Stimulated activated CD4-positive, alpha-beta T cell treated with anti-CD3 and anti-CD28 coated beads, Interleukin-15, amount 100 ng/mL, for 1 hour (primary cell): Measurements from ENCODE around the gene PLEKHA7.

Experiments
- DNase-seq, 2 donors: peaks; one replicate each; pipeline ENCODE4 v3.0.0-alpha.2; 2020; ENCODE audit warnings: low read depth in 1 of 2, low spot score in 1 of 2

PLEKHA7 gene

DNA sequence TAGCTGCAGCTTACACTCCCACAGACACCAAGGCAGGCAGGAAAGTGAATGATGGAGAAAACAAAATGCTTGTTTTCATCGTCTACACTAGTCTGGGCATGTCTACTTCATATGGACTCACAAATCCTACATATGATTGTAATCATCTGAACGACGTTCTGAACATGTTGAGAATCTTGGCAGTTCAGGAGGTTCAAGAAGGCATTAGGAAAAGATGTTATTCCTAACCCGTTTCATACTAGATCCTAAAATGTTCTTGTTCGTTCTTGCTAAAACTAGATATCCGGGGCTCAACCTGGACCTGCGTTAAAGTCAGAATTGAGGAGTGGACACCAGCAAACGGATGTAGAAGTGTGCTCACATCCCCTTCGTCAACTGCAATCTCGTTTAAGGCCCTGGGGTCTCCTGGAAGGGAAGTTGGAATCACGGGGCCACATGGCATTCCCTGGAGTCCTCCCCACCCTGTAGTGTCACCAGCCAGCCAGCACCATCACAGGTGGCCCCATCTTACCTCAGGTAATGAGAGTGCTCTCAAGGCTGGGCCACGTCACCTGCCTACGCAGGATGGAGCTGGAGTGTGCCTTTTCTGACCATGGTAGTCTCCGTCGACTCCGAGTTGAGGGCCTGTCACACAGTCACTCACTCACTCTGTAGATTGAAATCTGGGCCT is 238.5 kb downstream of the PLEKHA7 start:
- DNase-seq: no peak

DNA sequence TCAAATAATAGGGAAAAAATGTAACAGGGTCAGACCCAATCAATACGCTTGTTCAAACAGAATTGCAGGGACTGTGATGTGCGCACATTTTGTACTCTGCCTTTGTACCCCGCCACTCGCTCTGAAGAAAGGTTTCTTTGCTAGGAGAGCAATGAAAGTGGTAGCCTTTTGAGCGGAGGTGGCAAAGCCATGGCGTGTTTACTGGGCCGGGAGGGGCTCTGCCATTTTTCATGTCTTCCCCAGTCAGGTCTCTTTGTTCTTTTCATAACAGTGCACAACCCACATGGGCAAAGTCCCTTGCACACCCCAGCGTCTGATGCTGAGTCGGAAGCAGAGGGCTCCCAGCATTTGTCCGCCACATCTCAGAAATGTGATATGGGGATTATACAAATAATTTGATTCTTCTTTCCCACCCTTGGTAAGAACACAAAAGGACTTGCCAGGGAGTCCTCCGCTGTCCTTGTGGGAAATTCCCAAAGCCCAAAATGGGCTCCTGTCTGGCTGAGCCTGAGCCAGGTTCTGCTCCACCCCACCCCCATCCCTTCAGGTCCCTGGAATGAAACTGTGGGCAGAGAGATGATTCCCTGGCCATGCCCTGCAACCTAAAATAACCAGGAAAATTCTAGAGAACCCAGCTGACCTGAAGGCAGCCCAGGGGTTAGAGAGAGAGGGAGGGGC is 239.1 kb downstream of the PLEKHA7 start:
- no peak for DNase-seq

DNA sequence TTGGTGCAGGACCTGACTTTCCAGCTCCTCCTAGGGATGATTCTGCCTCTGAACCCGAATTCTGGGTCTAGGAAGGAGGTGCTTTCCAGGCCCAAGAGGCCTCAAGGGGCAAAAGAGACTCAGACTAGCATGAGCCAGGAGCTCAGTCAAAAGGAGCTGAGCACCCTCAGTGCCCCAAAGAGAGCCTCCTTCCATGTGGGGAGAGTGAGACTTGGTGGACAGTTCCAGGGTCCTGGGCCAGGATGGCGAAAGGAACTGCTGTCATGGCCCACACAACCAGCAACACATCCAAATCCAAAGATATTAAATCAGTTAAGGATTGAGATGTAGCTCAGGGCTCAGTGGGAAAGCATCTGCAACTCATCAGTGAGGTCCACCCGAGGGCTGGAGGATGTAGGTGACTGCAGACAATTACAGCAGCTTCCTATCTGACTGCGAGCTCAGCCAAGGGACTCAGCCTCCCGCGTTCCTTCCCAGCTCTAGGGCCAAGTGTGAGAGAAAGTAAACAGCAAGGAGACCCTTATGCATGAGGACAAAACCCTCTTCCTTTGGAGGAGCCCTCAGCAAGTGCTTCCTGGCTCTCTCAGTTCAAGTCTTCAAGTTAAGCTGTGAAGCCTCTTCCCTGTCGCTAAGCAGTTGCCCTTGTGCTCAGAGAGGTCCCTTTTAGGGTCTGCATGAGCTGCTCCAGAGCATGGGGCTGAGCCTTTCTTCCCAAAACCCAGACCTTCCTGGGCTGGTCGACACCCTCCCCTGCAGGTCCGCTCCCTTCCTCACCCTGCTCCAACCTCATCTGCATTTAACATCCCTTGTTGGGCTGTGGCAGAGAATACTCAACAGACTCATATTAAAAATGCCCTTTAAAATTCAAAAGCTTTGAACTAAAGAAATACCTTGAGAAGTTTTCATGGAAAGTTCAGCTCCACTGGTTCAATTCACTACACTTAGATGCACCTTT is 240.0 kb downstream of the PLEKHA7 start:
- DNase-seq: no peak

DNA sequence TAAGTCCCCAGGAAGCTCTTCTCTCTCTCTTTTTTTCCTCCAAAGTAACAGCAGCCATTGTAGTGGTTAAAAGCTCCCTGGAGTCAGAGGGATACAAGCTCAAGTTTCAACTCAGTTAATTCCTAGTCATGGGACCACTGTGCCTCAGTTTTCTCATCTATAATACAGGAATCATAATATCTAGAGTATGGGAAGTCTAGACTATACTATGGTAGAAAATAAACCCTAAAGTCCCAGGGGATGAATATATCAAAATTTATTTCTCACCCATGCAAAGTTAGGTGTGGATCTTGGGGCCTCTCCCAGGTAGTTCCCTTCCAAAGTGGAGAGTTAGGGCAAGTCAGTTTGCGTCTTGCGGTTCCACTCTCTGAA is 242.1 kb downstream of the PLEKHA7 start:
- DNase-seq: no peak

DNA sequence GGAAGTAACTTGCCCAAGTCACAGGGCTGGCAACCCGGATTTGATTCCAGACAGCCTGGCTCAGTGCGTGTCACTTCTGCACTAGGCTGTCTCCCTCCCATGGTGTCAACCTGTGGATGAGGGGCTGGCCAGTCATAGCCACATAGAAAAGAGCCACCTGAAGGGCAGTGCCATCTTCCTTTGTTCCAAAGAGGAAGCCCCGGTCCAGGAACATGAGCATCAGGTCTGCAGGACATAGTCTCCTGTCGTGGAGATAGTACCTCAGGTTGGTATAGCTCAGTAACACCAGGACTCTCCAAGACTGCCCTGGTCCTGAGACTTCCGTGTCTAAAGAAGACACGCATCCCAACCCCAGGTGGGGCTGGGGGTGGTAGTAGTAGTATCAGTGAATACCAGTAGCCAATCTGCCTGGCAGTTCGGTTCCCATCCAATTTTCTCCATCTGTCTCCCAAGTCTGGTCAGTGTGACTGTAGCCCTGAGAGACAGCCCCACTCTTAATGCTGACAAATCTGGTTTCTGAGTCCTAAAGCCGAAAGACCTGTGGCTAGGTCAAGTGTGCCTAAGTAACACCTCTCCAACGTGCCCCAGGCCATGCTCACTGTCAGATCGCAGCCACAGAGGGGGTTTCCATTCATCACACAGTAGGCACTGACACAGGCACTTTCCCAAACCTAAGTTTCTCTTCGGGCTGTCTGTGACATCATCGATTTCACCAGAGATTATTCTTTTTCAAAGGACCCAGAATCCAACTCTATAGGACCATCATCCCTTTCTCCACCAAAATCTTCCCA is 242.7 kb downstream of the PLEKHA7 start:
- DNase-seq: no peak

DNA sequence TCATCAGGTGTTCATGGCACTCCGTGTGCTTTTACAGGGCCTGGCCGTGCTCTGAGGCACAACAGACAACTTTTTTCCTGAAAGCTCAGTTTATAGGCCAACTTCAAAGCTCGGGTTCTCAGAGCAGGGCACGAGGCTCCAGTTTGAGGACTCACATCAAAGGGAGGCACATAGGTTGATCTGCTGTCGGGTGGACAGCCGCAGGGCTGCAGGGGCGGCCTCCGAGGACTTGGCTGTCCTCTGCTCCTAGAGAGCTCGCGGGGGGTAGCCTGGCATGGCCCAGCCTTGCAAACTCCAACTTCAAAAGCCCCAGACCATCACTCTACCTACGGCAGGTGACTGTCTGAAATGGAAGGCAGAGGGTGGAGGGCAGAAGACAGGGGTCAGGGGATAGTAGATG is 244.2 kb downstream of the PLEKHA7 start:
- DNase-seq: no peak

DNA sequence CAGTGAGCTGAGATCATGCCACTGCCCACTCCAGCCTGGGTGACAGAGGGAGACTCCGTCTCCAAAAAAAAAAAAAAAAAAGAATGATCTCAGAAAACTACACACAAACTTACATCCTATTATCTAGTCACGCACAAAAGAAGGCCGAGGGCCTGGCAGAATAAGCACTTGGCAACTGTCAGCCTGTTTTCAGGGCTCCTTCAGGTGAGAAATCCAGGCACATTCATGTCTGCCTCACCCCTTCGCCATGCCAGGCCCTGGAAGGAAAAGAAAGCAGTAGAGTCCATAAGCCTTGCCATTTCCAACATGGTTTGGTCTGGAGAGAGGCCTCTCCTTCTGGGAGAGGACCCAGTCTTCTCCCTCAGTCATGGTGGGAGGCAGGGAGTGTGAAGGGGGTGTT is 244.8 kb downstream of the PLEKHA7 start:
- DNase-seq: no peak

DNA sequence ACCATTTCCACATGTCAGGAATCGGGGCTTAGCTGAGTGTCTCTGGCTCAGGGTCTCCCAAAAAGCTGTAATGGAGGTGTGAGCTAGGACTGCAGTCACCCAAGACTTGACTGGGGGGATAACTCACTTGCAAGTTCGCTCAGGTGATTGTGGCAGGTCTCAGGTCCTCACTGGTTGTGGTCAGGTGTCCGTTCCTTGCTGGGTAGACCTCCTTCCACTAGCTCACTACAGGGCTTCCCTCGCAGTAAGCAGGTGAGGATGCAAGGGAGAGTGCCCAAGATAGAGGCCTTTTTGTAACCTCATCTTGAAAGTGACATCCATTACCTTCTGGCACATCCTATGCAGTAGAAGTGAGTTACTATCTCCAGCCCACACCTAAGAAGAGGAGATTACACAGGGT is 246.3 kb downstream of the PLEKHA7 start:
- DNase-seq: no peak

DNA sequence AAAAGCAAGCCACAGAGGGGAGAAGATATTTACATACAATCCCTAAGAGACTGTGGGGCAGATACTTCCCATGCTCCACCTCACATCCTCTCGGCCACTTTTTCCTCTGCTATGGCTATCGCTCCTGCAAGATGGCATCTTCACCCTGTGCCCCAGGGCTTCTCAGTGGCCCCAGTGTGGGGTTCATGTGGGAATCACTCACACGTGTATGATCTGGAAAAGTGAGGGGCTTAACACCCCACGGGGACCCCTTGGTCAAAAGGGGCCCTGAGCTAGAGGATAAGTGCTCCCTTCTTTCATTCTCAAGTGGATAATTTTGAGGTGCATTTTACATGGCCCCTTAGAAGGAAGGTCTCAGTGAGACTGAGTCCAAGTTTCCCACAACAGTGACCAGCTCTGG is 247.1 kb downstream of the PLEKHA7 start:
- DNase-seq: no peak

DNA sequence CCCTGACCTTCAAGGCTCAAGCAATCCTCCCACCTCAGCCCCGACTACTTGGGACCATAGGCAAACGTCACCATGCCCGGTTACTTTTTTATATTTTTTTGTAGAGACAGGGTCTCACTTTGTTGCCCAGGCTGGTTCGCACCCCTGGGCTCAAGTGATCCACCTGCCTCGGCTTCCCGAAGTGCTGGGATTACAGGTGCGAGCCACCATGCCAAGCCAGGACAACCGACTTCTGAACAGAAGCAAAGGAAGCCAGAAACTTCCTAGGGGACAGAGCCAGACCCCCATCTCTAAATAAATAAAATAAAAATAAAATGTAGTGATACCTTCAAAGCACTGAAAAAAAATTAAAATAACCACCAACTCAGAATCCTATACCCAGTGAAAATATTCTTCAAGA is 249.3 kb downstream of the PLEKHA7 start:
- no peak for DNase-seq

DNA sequence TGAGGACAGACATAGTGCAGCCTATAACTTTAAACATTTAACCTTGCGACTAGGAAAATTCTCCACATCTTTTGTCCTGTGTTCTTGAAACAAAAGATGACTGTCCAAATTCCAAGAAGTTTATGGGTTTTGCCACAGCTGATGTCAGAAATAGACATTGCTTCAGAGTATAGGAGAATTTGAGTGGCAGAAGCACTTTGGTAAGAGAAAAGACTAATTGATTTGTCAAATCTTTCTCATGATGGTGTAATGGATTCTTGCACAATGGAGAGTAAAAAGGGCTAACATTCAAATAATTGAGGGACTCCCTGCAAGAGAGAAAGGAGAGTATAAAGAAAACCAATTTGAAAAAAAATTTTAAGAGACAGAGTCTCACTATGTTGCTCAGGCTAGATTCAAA is 250.5 kb downstream of the PLEKHA7 start:
- DNase-seq: no peak

DNA sequence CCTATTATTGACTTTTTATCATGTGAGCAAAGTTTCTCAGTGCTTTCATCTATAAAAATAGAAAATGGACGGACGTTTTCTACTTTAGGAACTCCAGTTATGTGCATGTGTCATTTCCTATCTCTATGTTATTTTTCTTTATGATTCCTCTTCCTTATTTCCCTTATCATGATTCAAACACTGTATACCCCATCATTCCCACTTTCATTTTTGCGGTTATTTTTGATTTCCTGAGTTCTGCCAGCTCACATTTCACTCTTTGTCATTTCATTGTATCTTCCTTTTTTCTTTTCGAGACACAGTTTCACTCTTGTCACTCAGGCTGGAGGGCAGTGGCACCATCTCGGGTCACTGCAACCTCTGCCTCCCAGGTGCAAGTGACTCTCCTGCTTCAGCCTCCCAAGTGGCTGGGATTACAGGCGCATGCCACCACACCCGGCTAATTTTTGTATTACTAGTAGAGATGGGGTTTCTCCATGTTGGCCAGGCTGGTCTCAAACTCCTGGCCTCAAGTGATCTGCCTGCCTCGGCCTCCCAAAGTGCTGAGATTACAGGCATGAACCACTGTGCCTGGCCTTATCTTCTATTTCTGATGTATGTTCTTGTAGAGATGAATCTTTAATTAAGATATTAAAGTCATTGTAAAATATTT is 254.2 kb downstream of the PLEKHA7 start:
- no peak for DNase-seq

DNA sequence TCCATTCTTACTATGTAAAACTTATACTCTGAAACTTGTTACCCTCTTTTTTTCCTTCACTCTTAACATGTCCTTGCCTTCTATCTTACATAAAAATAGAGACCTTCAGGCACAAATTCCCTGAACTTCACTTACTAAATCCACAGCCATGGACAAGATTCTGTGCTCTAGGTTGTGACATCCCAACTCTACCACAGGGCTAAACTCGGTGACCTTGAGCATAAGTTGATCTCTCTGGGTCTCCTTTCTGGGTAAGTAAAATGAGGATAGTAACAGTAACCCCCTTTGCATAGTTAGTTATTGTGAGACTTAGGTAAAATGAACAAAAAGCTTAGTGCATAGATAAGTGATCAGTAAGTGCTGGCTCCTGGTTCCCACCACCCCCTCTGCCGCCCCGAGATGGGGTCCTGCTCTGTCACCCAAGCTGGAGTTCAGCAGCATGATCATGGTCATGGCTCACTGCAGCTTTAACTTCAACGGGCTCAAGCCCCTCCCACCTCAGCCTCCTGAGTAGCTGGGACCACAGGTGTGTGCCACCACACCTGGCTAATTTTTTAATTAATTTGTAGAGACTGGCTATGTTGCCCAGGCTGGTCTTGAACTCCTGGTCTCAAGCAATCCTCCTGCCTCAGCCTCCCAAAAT is 255.7 kb downstream of the PLEKHA7 start:
- DNase-seq: no peak

DNA sequence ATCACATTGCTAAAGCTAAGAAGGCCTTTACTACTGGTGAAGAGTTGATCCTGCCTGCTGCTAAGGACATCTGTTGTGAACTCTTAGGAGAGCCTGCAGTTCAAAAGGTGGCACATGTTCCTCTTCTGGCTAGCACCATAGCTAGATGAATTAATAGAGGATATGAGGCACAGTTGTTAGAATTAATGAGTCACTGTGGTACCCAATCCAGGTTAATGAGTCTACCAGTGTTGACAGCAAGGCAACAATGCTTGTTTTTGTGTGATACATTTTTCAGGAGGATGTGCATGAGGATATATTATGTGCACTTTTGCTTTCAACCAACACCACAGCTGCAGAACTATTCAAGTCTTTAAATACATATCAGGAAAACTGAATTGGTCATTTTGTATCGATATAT is 263.8 kb downstream of the PLEKHA7 start:
- DNase-seq: no peak

DNA sequence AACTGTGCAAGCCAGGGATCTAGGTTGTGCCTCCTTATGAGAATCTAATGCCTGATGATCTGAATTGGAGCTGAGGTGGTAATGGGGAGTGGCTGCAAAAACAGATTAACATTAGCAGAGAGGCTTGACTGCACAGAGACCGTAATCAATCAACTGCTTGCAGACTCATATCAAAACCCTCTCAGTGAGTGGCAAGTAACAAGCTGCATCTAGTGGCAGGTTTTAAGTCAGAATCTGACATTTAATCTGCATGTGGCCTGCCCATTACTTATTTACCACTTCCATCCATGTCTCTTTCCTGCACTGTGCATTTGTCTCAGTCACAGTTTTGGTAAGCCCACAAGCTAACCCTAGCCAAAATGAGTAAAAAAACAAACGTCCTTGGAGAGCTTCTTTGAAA is 264.5 kb downstream of the PLEKHA7 start:
- DNase-seq: no peak

DNA sequence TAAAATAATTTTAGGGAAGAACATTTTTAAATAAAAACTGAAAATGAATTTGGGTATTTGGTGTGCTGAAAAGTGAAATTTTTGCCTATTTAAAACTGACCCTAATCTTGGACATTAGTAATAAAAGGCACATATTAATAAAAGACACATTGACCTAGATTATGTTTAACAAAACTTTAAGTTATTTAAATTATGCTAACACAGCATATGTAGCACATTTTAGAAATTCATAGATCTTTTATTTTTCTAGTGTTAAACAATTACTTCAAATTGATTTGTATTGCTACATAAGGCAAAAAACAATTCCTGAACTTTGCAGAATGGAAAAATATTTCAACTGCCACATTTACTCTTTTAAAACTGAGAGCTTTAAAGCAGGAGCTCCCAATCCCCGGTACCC is 265.1 kb downstream of the PLEKHA7 start:
- DNase-seq: no peak

DNA sequence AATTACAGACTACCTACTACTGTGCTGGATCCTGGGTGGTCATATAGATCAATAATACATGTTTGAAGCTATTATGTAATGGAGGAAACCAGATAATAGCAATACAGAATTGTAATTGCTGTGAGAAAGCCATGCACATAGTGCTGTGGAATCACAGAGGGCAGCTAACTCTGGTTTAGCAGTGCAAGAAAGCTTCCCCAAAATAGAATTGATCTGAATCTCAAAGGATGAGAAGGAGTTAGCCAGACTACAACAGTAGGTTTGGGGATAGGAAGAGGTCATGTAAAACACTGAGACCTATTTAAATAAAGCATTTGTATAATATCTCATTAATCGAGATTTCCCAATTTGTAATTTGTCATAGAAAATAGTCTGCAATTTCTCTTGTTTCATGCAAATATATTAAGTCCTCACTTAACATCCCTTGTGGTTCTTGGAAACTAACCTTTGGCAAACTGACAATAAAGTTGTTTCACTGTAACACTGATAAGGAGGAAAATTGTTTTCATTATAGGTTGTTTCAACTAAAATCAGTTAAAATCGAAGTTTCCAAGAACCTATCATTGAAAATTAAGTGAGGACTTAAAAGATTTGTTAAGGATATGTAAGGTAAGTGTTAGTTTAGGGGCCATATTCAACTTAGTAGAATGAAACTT is 268.1 kb downstream of the PLEKHA7 start:
- DNase-seq: no peak

DNA sequence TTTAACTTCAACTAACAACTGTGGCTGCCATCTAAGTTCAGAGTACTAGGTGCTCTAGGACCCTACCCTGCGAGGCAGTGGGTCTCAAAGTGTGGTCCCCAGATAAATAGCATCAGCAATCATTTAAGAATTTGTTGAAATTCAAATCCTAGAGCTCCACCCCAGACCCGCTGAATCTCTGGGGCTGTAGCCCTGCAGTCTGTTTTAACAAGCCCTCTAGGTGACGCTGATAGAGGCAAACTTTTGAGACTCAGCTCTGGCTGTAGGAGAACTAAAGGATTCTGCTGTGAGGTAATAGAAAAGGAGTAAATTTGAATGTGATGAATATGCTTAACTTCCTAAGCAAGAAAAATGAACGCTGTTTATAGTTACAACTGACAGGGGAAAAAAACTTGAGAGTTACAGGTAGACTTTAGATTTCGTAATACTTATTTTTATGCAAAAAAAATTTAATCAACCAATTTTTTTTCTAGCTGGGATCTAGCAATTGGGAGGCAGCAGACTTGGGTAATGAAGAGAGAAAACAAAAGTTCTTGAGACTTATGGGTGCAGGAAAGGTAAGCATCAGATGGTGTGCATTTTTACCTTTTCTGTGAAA is 270.0 kb downstream of the PLEKHA7 start:
- no peak for DNase-seq

DNA sequence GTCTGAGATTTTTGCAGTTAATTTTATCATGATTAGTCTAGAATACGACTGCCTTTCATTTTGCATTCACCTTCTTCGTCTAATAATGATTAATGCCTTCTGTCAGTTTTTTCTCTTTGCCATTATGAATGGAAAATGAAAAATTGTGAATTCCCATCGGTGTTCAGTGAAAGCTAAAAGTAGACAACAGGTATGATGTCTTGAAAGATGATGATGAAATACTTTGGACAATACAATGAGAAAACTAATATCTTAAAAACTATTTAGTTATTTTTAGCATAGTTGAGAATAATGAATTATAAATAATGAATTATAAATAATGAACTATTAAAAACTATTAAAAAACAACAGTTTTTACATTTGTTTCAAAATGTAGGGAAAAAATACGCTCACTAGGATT is 270.7 kb downstream of the PLEKHA7 start:
- no peak for DNase-seq
